Measurements from ENCODE around the gene ELOVL5.

The ELOVL5 gene

GRCh38 chr6:53300656-53301551, 47.8 kb downstream of the ELOVL5 start:
- no peak for DNase-seq (ENCODE audit: low read depth)
- H3K4me3 ChIP-seq (ENCODE audit: low read depth, low read length) = no peak overlapping the region

GRCh38 chr6:53299331-53300005, 49.3 kb downstream of the ELOVL5 start:
- no peak for TF ChIP-seq CTCF (conservative IDR thresholded peaks at IDR 0.05; ENCODE audit: low read depth, low read length)
- DNase-seq (ENCODE audit: low read depth) = no peak
- H3K4me3 ChIP-seq (ENCODE audit: low read depth, low read length) = no peak overlapping the region

More at GRCh38 chr6:53300656-53301551, 47.8 kb downstream of the ELOVL5 start:
- no peak for TF ChIP-seq CTCF (conservative IDR thresholded peaks at IDR 0.05; ENCODE audit: low read depth, low read length)

- TF ChIP-seq CTCF (conservative IDR thresholded peaks at IDR 0.05; ENCODE audit: low read depth, low read length) = no peak
- no peak overlapping the region for H3K4me3 ChIP-seq (ENCODE audit: low read depth, low read length)
- no peak for DNase-seq (ENCODE audit: low read depth)
Measured at GRCh38 chr6:53297004-53297403, 51.7 kb downstream of the ELOVL5 start.

- H3K4me3 ChIP-seq (ENCODE audit: low read depth, low read length) = no peak overlapping the region
- no peak for TF ChIP-seq CTCF (conservative IDR thresholded peaks at IDR 0.05; ENCODE audit: low read depth, low read length)
- no peak for DNase-seq (ENCODE audit: low read depth)
Measured at GRCh38 chr6:53295176-53295575, 53.6 kb downstream of the ELOVL5 start.

- H3K4me3 ChIP-seq (ENCODE audit: low read depth, low read length) = no peak overlapping the region
- no peak for DNase-seq (ENCODE audit: low read depth)
- TF ChIP-seq CTCF (conservative IDR thresholded peaks at IDR 0.05; ENCODE audit: low read depth, low read length) = no peak
Measured at GRCh38 chr6:53294611-53295010, 54.1 kb downstream of the ELOVL5 start.

- TF ChIP-seq CTCF (conservative IDR thresholded peaks at IDR 0.05; ENCODE audit: low read depth, low read length) = peak; percentile 91
- no peak overlapping the region for H3K4me3 ChIP-seq (ENCODE audit: low read depth, low read length)
- peak; percentile 57 for DNase-seq (ENCODE audit: low read depth)
Measured at GRCh38 chr6:53294095-53294494, 54.7 kb downstream of the ELOVL5 start.
